ENCODE data around the gene SUCNR1. TPM values are rescaled to one million over a fixed set of nuclear protein-coding genes. Genes with fewer than 3 reads are reported as not detected.
A peak's percentile ranks its signal among the peaks of the same experiment; 100 is the strongest.
"Not testable (repeated sequence)": the region's sequence is repeated elsewhere in the genome, so short reads cannot be mapped to it uniquely, and the experiment has no call there.

SUCNR1 gene
- total and polyA plus RNA-seq, 8 donors: 0.12 to 0.92 (median 0.58) TPM; not detected in 5

GRCh38 chr3:151866711-151867410 lies 6.6 kb upstream of the SUCNR1 start:
- peak in 1 of 2 donors; percentile 17 for DNase-seq
- Histone ChIP-seq H3K4me1 (peaks cover 0 to 5% (median under 1%) of the 10 kb centered on the region in 4 donors), H3K27me3 (no peaks in the 10 kb centered on the region), H3K36me3 (no peaks in the 10 kb centered on the region), H3K27ac (peak overlapping the region in 1 of 5 donors; percentile 39), H3K4me3 (no peak overlapping the region), H3K9me3 (no peaks in the 10 kb centered on the region)
- TF ChIP-seq POLR2AphosphoS5 (IDR thresholded peaks at IDR 0.05): no peak
- TF ChIP-seq POLR2A (IDR thresholded peaks at IDR 0.05): no peak
- TF ChIP-seq EP300 (IDR thresholded peaks at IDR 0.05): no peak
- TF ChIP-seq CTCF (IDR thresholded peaks at IDR 0.05): no peak
- WGBS, 5 donors: 49 to 60% (median 56%) methylated on average over 4 of the region's 4 CpGs
- intact Hi-C loops (cut with DNase I; ENCODE audit: low total_unique reads): no loop called here

GRCh38 chr3:151867666-151868065 lies 5.8 kb upstream of the SUCNR1 start:
- Histone ChIP-seq H3K4me1 (peaks cover 0 to 8% (median 3%) of the 10 kb centered on the region in 4 donors), H3K9me3 (no peaks in the 10 kb centered on the region), H3K27ac (no peak overlapping the region), H3K36me3 (no peaks in the 10 kb centered on the region), H3K4me3 (no peak overlapping the region), H3K27me3 (no peaks in the 10 kb centered on the region)
- TF ChIP-seq CTCF (IDR thresholded peaks at IDR 0.05) (no peak), POLR2AphosphoS5 (IDR thresholded peaks at IDR 0.05) (no peak), POLR2A (IDR thresholded peaks at IDR 0.05) (no peak), EP300 (IDR thresholded peaks at IDR 0.05) (no peak)
- 37 to 86% (median 69%) methylated on average over 1 of the region's 1 CpG for WGBS, 5 donors
- intact Hi-C loops (cut with DNase I; ENCODE audit: low total_unique reads): no loop called here
- DNase-seq: no peak

DNA sequence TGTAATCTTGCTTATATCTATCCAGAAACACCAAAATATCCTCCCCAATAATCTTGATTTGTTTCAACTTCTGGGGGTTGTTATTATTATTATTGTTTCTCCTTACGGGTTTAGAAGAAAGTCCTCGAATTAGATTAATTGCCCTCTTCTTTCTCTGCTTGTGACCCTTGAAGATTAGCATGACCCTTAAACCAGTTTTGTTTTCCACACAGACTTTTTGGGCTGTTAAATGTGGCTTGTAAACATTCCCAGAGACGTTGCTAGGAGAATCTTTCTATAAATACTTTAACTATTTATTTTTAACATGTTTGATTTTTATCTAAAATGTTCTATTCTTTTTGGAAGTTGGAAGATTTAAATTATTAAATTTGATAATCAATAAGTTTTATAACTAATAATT lies 4.3 kb upstream of the SUCNR1 start:
- no peak for TF ChIP-seq POLR2AphosphoS5 (IDR thresholded peaks at IDR 0.05)
- TF ChIP-seq EP300 (IDR thresholded peaks at IDR 0.05): no peak
- no peak for TF ChIP-seq CTCF (IDR thresholded peaks at IDR 0.05)
- no peak for TF ChIP-seq POLR2A (IDR thresholded peaks at IDR 0.05)
- no peaks in the 10 kb centered on the region for H3K27me3 ChIP-seq
- no peak overlapping the region for H3K4me3 ChIP-seq
- peaks cover 0 to 17% (median 3%) of the 10 kb centered on the region in 4 donors for H3K4me1 ChIP-seq
- H3K9me3 ChIP-seq: no peaks in the 10 kb centered on the region
- no peaks in the 10 kb centered on the region for H3K36me3 ChIP-seq
- 27 to 42% (median 30%) methylated on average over 3 of the region's 3 CpGs for WGBS, 5 donors
- intact Hi-C loops (cut with DNase I; ENCODE audit: low total_unique reads): no loop called here
- no peak overlapping the region for H3K27ac ChIP-seq
- DNase-seq: no peak

GRCh38 chr3:151871639-151872468 lies 1.6 kb upstream of the SUCNR1 start:
- Histone ChIP-seq H3K4me3 (no peak overlapping the region), H3K36me3 (no peaks in the 10 kb centered on the region), H3K4me1 (peaks cover 0 to 26% (median 3%) of the 10 kb centered on the region in 4 donors), H3K27ac (peak overlapping the region in 2 of 5 donors; percentile 40 to 47), H3K9me3 (no peaks in the 10 kb centered on the region), H3K27me3 (no peaks in the 10 kb centered on the region)
- DNase-seq: peak in 1 of 2 donors; percentile 57
- TF ChIP-seq POLR2AphosphoS5 (IDR thresholded peaks at IDR 0.05) (peak in 1 of 3 donors; percentile 5), POLR2A (IDR thresholded peaks at IDR 0.05) (no peak)
- intact Hi-C loops (cut with DNase I; ENCODE audit: low total_unique reads): no loop called here
- WGBS, 5 donors: 56 to 71% (median 61%) methylated on average over 8 of the region's 8 CpGs

DNA sequence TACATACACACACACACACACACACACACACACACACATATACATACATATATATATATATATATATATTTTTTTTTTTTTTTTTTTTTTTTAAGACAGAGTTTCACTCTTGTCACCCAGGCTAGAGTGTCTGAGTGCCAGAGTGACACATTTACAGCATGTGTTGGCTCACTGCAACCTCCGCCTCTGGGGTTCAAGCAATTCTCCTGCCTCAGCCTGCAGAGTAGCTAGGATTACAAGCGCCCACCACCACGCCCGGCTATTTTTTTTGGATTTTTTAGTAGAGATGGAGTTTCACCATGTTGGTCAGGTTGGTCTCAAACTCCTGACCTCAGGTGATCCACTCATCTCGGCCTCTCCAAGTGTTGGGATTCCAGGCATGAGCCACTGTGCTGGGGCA lies 636 bp downstream of the SUCNR1 start:
- WGBS, 5 donors: 88 to 98% (median 93%) methylated on average over 5 of the region's 5 CpGs
- DNase-seq; H3K4me3 ChIP-seq; H3K27ac ChIP-seq; H3K9me3 ChIP-seq; intact Hi-C loops (cut with DNase I; ENCODE audit: low total_unique reads); H3K27me3 ChIP-seq; H3K36me3 ChIP-seq: not testable (repeated sequence)
- H3K4me1 ChIP-seq: peaks cover 0 to 26% (median 3%) of the 10 kb centered on the region in 4 donors
